ENCODE results near the gene DCLK1.

The DCLK1 gene

DNA sequence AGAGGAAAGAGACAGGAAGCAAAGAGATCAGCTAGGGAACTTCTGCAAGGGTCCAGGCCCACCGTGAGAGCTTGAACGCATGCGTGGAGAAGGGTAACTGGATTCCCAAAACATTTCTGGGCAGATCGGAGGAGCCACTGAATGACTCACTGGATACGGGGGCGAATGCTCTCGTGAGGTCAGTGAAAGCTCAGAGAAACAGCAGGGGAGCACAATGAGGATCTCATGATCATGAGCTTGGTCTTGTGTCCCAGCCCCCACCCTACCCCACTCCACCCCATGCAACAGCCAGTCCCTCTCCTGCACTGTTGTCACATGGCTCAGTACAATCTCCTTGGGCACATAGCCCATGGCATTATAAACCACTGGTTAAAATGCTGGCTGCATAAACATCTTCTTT is 40.6 kb downstream of the DCLK1 start:
- H3K9ac ChIP-seq (ENCODE audit: low read depth in 1 of 2, low read length in 2 of 2) = no peak overlapping the region
- no peak overlapping the region for H3K27ac ChIP-seq (ENCODE audit: low read depth, low read length)
- H3K4me1 ChIP-seq (ENCODE audit: control insufficient read depth in 1 of 2, insufficient read depth in 2 of 2, low read length in 2 of 2) = no peaks in the 10 kb centered on the region
- H3K27me3 ChIP-seq (ENCODE audit: control insufficient read depth in 1 of 2, insufficient read depth in 2 of 2, low read length in 2 of 2) = no peaks in the 10 kb centered on the region
- no peaks in the 10 kb centered on the region for H3K9me3 ChIP-seq (ENCODE audit: control insufficient read depth in 1 of 2, low read length in 2 of 2)
- H3K4me3 ChIP-seq (ENCODE audit: low read depth in 1 of 2, low read length in 2 of 2) = no peak overlapping the region
- H3K36me3 ChIP-seq (ENCODE audit: control insufficient read depth in 1 of 2, insufficient read depth in 2 of 2, low read length in 2 of 2) = no peaks in the 10 kb centered on the region

DNA sequence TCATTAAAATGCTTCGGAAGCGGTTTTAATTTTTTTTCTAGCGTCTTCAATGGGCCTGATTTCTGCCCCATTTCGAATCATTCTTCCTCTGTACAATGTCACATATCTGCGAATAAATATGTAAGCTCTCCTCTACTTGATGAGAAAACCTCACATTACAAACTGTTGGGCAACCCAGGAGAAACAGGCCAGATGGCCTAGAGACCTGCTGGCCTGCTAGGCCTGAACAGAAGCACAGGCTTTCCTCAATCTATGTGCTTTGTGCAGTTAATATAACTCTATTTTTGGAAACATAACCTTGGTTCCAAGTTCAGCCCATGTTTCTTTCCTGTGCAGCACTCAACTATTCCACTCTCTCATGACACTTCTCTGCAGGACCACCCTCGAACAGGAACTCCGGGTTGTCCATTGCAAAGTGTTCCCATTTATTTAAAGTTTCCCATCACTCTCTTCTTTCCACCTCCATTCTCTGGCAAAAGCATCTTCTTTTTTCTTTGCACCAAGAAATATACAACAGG is 42.0 kb downstream of the DCLK1 start:
- Histone ChIP-seq H3K9ac (ENCODE audit: low read depth in 1 of 2, low read length in 2 of 2) (no peak overlapping the region), H3K27ac (ENCODE audit: low read depth, low read length) (no peak overlapping the region), H3K27me3 (ENCODE audit: control insufficient read depth in 1 of 2, insufficient read depth in 2 of 2, low read length in 2 of 2) (no peaks in the 10 kb centered on the region), H3K36me3 (ENCODE audit: control insufficient read depth in 1 of 2, insufficient read depth in 2 of 2, low read length in 2 of 2) (no peaks in the 10 kb centered on the region), H3K4me1 (ENCODE audit: control insufficient read depth in 1 of 2, insufficient read depth in 2 of 2, low read length in 2 of 2) (no peaks in the 10 kb centered on the region), H3K4me3 (ENCODE audit: low read depth in 1 of 2, low read length in 2 of 2) (no peak overlapping the region), H3K9me3 (ENCODE audit: control insufficient read depth in 1 of 2, low read length in 2 of 2) (no peaks in the 10 kb centered on the region)

DNA sequence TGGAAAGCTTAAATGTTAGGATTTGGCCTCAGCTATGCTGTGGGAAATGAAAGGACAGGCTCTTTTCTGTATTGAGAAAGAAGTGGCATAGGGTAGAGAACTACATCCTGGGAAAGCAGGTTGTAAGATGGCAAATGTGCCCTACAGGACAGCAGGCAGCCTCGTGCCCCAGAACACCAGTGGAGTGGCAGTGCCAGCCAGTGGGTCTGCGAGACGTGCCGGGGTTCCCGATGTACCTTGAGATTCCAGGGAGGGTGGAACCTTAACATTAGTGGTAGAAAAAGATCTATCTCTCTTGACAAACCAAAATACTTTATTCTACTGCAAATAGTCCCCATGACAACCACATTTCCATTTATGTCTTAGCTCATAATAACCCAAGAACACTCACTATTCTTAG is 42.7 kb downstream of the DCLK1 start:
- no peaks in the 10 kb centered on the region for H3K27me3 ChIP-seq (ENCODE audit: control insufficient read depth in 1 of 2, insufficient read depth in 2 of 2, low read length in 2 of 2)
- H3K9me3 ChIP-seq (ENCODE audit: control insufficient read depth in 1 of 2, low read length in 2 of 2) = no peaks in the 10 kb centered on the region
- no peak overlapping the region for H3K27ac ChIP-seq (ENCODE audit: low read depth, low read length)
- H3K9ac ChIP-seq (ENCODE audit: low read depth in 1 of 2, low read length in 2 of 2) = no peak overlapping the region
- H3K4me3 ChIP-seq (ENCODE audit: low read depth in 1 of 2, low read length in 2 of 2) = no peak overlapping the region
- H3K4me1 ChIP-seq (ENCODE audit: control insufficient read depth in 1 of 2, insufficient read depth in 2 of 2, low read length in 2 of 2) = no peaks in the 10 kb centered on the region
- H3K36me3 ChIP-seq (ENCODE audit: control insufficient read depth in 1 of 2, insufficient read depth in 2 of 2, low read length in 2 of 2) = no peaks in the 10 kb centered on the region

DNA sequence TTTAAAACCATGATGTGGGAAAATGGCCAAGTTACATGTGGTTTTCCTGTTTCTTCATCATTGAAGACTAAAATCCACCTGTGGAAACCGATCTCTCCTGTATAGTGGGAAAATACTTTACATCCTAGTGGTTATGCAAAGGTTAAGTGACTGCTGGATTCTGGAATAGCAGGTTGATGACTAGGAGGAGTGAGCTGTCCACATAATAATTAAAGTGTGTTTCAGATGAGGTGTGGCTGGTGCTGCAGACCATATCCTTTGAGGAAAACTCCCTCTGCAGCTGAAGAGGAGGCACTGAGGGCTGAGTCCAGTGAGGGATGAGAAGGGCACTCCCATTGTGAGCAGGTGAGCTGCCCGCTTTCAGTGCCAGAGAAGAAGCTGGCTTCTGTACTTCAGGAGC is 43.2 kb downstream of the DCLK1 start:
- no peak overlapping the region for H3K27ac ChIP-seq (ENCODE audit: low read depth, low read length)
- H3K9ac ChIP-seq (ENCODE audit: low read depth in 1 of 2, low read length in 2 of 2) = no peak overlapping the region
- H3K4me3 ChIP-seq (ENCODE audit: low read depth in 1 of 2, low read length in 2 of 2) = no peak overlapping the region
- no peaks in the 10 kb centered on the region for H3K9me3 ChIP-seq (ENCODE audit: control insufficient read depth in 1 of 2, low read length in 2 of 2)
- no peaks in the 10 kb centered on the region for H3K27me3 ChIP-seq (ENCODE audit: control insufficient read depth in 1 of 2, insufficient read depth in 2 of 2, low read length in 2 of 2)
- no peaks in the 10 kb centered on the region for H3K36me3 ChIP-seq (ENCODE audit: control insufficient read depth in 1 of 2, insufficient read depth in 2 of 2, low read length in 2 of 2)
- H3K4me1 ChIP-seq (ENCODE audit: control insufficient read depth in 1 of 2, insufficient read depth in 2 of 2, low read length in 2 of 2) = no peaks in the 10 kb centered on the region

DNA sequence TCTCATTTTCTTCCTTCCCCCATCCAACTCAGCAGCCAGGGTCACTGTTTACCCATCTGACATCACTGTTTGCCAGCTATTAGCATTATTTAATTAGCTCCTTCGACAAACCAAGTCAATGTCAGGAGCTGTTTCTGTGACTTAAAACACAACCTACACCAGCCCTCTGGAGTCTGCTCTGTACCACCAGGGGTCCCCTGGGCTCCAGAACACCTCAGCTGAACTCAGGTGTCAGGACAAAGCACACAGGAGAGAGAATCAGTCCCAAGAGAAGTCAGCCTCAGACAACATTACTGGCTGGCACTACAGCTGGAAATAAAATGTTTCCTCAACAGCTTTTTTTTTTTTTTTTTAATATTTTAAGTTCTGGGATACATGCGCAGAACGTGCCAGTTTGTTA is 45.1 kb downstream of the DCLK1 start:
- no peaks in the 10 kb centered on the region for H3K36me3 ChIP-seq (ENCODE audit: control insufficient read depth in 1 of 2, insufficient read depth in 2 of 2, low read length in 2 of 2)
- H3K4me3 ChIP-seq (ENCODE audit: low read depth in 1 of 2, low read length in 2 of 2) = no peak overlapping the region
- no peaks in the 10 kb centered on the region for H3K9me3 ChIP-seq (ENCODE audit: control insufficient read depth in 1 of 2, low read length in 2 of 2)
- no peaks in the 10 kb centered on the region for H3K4me1 ChIP-seq (ENCODE audit: control insufficient read depth in 1 of 2, insufficient read depth in 2 of 2, low read length in 2 of 2)
- H3K9ac ChIP-seq (ENCODE audit: low read depth in 1 of 2, low read length in 2 of 2) = no peak overlapping the region
- no peak overlapping the region for H3K27ac ChIP-seq (ENCODE audit: low read depth, low read length)
- H3K27me3 ChIP-seq (ENCODE audit: control insufficient read depth in 1 of 2, insufficient read depth in 2 of 2, low read length in 2 of 2) = no peaks in the 10 kb centered on the region

DNA sequence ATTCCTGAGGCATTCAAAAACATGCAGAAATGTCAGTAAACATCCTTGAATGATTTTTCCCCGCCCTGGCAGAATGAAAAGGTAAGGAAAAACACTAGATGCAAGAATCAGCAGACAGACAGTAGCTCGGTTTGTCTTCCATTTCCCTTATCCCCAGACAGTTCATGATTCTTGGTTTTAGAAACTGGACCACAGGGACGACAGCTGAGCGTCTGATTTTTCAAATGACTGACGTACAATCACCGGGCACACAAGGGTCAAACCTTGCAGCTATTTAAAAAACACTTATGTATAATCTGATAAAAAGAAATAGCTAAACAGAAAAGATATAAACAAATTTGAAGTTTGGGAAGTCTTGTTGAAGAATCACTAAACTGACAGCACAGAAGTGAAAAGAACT is 47.1 kb downstream of the DCLK1 start:
- Histone ChIP-seq H3K9ac (ENCODE audit: low read depth in 1 of 2, low read length in 2 of 2) (no peak overlapping the region), H3K36me3 (ENCODE audit: control insufficient read depth in 1 of 2, insufficient read depth in 2 of 2, low read length in 2 of 2) (no peaks in the 10 kb centered on the region)

DNA sequence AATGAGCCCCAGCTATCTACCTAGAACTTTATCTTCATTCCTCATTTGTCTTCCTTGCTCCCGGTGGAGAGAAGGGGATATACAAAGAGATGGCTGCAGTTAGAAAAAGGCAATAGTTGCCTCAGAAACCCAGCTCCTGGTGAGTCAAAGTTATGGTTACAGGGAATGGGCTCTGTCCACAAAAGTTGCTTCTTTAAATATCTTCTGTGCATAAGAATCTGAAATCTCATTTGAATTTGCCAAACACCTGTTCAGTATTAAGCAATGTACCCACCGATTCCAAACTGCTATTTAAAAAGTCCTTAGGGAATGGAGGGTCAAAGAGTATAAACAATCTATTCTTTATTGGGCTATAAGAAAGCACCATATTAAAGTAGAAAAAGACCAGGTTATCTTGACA is 48.4 kb downstream of the DCLK1 start:
- no peak overlapping the region for H3K27ac ChIP-seq (ENCODE audit: low read depth, low read length)
- H3K36me3 ChIP-seq (ENCODE audit: control insufficient read depth in 1 of 2, insufficient read depth in 2 of 2, low read length in 2 of 2) = no peaks in the 10 kb centered on the region
- no peaks in the 10 kb centered on the region for H3K4me1 ChIP-seq (ENCODE audit: control insufficient read depth in 1 of 2, insufficient read depth in 2 of 2, low read length in 2 of 2)
- H3K4me3 ChIP-seq (ENCODE audit: low read depth in 1 of 2, low read length in 2 of 2) = no peak overlapping the region
- no peaks in the 10 kb centered on the region for H3K27me3 ChIP-seq (ENCODE audit: control insufficient read depth in 1 of 2, insufficient read depth in 2 of 2, low read length in 2 of 2)
- H3K9me3 ChIP-seq (ENCODE audit: control insufficient read depth in 1 of 2, low read length in 2 of 2) = no peaks in the 10 kb centered on the region
- H3K9ac ChIP-seq (ENCODE audit: low read depth in 1 of 2, low read length in 2 of 2) = no peak overlapping the region

More for the DNA sequence above, 47.1 kb downstream of the DCLK1 start:
- Histone ChIP-seq H3K27me3 (ENCODE audit: control insufficient read depth in 1 of 2, insufficient read depth in 2 of 2, low read length in 2 of 2) (no peaks in the 10 kb centered on the region), H3K27ac (ENCODE audit: low read depth, low read length) (no peak overlapping the region), H3K9me3 (ENCODE audit: control insufficient read depth in 1 of 2, low read length in 2 of 2) (no peaks in the 10 kb centered on the region), H3K4me3 (ENCODE audit: low read depth in 1 of 2, low read length in 2 of 2) (no peak overlapping the region), H3K4me1 (ENCODE audit: control insufficient read depth in 1 of 2, insufficient read depth in 2 of 2, low read length in 2 of 2) (no peaks in the 10 kb centered on the region)

DNA sequence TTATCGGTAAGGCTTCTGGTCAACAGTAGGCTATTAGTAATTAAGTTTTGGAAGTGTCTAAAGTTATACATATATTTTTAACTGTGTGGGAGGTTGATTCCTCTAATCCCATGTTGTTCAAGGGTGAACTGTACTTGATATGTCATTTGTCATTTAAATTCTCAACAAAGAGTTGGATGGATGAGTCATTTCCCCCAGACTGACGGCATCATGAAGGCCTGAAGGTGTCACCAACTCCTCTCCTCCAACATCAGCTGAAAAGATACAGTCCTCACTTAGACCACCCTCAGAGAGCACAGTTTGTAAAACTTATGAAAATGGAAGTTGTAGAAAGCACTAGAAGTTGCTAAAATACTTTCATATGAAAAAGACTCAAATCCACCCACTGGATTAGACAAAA is 48.8 kb downstream of the DCLK1 start:
- no peaks in the 10 kb centered on the region for H3K4me1 ChIP-seq (ENCODE audit: control insufficient read depth in 1 of 2, insufficient read depth in 2 of 2, low read length in 2 of 2)
- no peaks in the 10 kb centered on the region for H3K27me3 ChIP-seq (ENCODE audit: control insufficient read depth in 1 of 2, insufficient read depth in 2 of 2, low read length in 2 of 2)
- no peak overlapping the region for H3K27ac ChIP-seq (ENCODE audit: low read depth, low read length)
- no peak overlapping the region for H3K4me3 ChIP-seq (ENCODE audit: low read depth in 1 of 2, low read length in 2 of 2)
- H3K36me3 ChIP-seq (ENCODE audit: control insufficient read depth in 1 of 2, insufficient read depth in 2 of 2, low read length in 2 of 2) = no peaks in the 10 kb centered on the region
- H3K9ac ChIP-seq (ENCODE audit: low read depth in 1 of 2, low read length in 2 of 2) = no peak overlapping the region
- H3K9me3 ChIP-seq (ENCODE audit: control insufficient read depth in 1 of 2, low read length in 2 of 2) = no peaks in the 10 kb centered on the region

DNA sequence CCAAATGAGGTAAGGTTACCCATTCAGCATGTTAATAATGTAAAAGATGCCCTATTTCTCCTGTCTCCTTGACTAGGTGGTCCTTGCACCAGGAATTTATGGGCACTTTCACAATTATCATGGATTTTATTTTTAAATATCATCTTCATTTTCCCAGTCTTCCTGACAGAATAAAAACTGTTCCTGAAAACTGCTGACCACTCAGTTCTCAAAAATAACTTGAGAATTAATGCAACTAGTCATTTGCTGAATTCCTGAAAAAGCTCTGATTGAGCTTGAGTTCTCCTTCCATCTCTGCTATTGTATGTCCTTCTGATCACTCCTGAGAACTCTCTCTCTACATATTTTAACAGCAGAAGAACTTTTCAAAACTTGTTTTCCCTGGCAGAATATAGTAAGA is 55.0 kb downstream of the DCLK1 start:
- Histone ChIP-seq H3K36me3 (ENCODE audit: control insufficient read depth in 1 of 2, insufficient read depth in 2 of 2, low read length in 2 of 2) (no peaks in the 10 kb centered on the region), H3K27me3 (ENCODE audit: control insufficient read depth in 1 of 2, insufficient read depth in 2 of 2, low read length in 2 of 2) (no peaks in the 10 kb centered on the region), H3K27ac (ENCODE audit: low read depth, low read length) (no peak overlapping the region), H3K9ac (ENCODE audit: low read depth in 1 of 2, low read length in 2 of 2) (no peak overlapping the region), H3K4me3 (ENCODE audit: low read depth in 1 of 2, low read length in 2 of 2) (no peak overlapping the region), H3K9me3 (ENCODE audit: control insufficient read depth in 1 of 2, low read length in 2 of 2) (no peaks in the 10 kb centered on the region), H3K4me1 (ENCODE audit: control insufficient read depth in 1 of 2, insufficient read depth in 2 of 2, low read length in 2 of 2) (no peaks in the 10 kb centered on the region)

DNA sequence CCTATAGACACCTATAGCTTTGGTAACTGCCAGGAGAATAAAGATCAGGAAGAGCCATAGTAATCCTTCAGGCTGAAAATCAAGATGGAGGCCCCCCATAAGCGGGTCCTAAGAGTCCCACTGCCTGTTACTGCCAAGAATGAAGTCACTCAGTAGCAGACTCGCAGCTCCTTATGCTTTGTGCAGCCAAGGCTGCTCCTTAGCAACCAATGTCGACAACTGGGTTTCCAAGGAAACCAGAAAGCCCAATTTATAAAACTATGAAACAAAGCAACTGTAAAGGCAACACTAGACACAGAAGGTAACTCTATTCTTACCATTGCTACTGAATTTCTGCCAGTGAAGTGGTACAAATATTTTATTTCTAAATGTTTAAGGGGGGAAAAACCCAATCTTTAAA is 56.5 kb downstream of the DCLK1 start:
- no peaks in the 10 kb centered on the region for H3K27me3 ChIP-seq (ENCODE audit: control insufficient read depth in 1 of 2, insufficient read depth in 2 of 2, low read length in 2 of 2)
- no peak overlapping the region for H3K27ac ChIP-seq (ENCODE audit: low read depth, low read length)
- H3K9me3 ChIP-seq (ENCODE audit: control insufficient read depth in 1 of 2, low read length in 2 of 2) = no peaks in the 10 kb centered on the region
- H3K4me3 ChIP-seq (ENCODE audit: low read depth in 1 of 2, low read length in 2 of 2) = no peak overlapping the region
- H3K9ac ChIP-seq (ENCODE audit: low read depth in 1 of 2, low read length in 2 of 2) = no peak overlapping the region
- H3K36me3 ChIP-seq (ENCODE audit: control insufficient read depth in 1 of 2, insufficient read depth in 2 of 2, low read length in 2 of 2) = no peaks in the 10 kb centered on the region
- no peaks in the 10 kb centered on the region for H3K4me1 ChIP-seq (ENCODE audit: control insufficient read depth in 1 of 2, insufficient read depth in 2 of 2, low read length in 2 of 2)
